Activated CD4-positive, alpha-beta T cell treated with anti-CD3 and anti-CD28 coated beads for 36 hours (primary cell): Measurements from ENCODE around the gene CD83. TPM values are rescaled to one million over a fixed set of nuclear protein-coding genes. Genes with fewer than 3 reads are reported as not detected.
A peak's percentile ranks its signal among the peaks of the same experiment; 100 is the strongest.

ENCODE experiments used
- ATAC-seq: fragments of 200-7000 bp; cut with Tn5 transposase; one replicate; pipeline ENCODE4 v1.10.0; 2021; ENCODE audit warnings: mild to moderate bottlenecking, moderate library complexity
- CTCF ChIA-PET: fragments of 350-600 bp; sonication (Branson Sonifier 250); formaldehyde crosslinking; loops from one replicate; lab custom pipeline; 2021; ENCODE audit warnings: antibody characterized with exemption; lab: Charles Lee
- POLR2A ChIA-PET: fragments of 350-600 bp; sonication (Branson Sonifier 250); formaldehyde crosslinking; loops from one replicate; lab custom pipeline; 2021; ENCODE audit warnings: antibody characterized with exemption, inconsistent platforms; lab: Charles Lee
- DNase-seq: peaks from one replicate; pipeline ENCODE4 v3.0.0-alpha.2; 2020
- H3K27ac Mint-ChIP-seq: one replicate; pipeline ENCODE4 v1.8.0; 2021; ENCODE audit warnings: mixed read lengths
- H3K27me3 Mint-ChIP-seq: one replicate; pipeline ENCODE4 v1.8.0; 2021; ENCODE audit warnings: mixed read lengths
- H3K36me3 Mint-ChIP-seq: one replicate; pipeline ENCODE4 v1.8.0; 2021; ENCODE audit warnings: low read depth, mixed read lengths
- H3K4me1 Mint-ChIP-seq: one replicate; pipeline ENCODE4 v1.8.0; 2021; ENCODE audit warnings: mixed read lengths
- H3K4me3 Mint-ChIP-seq: one replicate; pipeline ENCODE4 v1.8.0; 2021; ENCODE audit warnings: mild to moderate bottlenecking, moderate library complexity, mixed read lengths
- H3K9me3 Mint-ChIP-seq: one replicate; pipeline ENCODE4 v1.8.0; 2021; ENCODE audit warnings: low read depth, mixed read lengths
- intact Hi-C, 2 experiments: fragments of 100-400 bp; cut with DNase I in 1 of 2; cut with micrococcal nuclease in 1 of 2; formaldehyde crosslinking; loops; one replicate each; pipeline versions ENCODE4 v1.14.2 to v1.15.1; 2022 to 2024; cut with DNase I, micrococcal nuclease
- total RNA-seq, 2 experiments: library from RNA; stranded (reverse); gene quantifications; one replicate each; pipeline ENCODE4 v1.2.3, GENCODE V29; 2021

CD83 gene
- total RNA-seq, 2 experiments from 2014 or later, result 22.0 to 22.9 TPM

- Mint-ChIP-seq H3K9me3 (no peaks in the 10 kb centered on the region), H3K4me1 (peaks cover 65% of the 10 kb centered on the region), H3K27me3 (no peaks in the 10 kb centered on the region), H3K27ac (peak overlapping the region; percentile 80), H3K36me3 (peaks cover 68% of the 10 kb centered on the region), H3K4me3 (peak overlapping the region; percentile 16)
- intact Hi-C loops, result loop anchor here (1.0 to 10.0 kb wide), 2 partner anchors 47 to 1133 kb away; no protein-coding TSS in a partner anchor
- DNase-seq, result peak; percentile 73
- ChIA-PET POLR2A (no interaction called here), CTCF (interaction anchor here (0.7 to 0.8 kb wide), 2 partner anchors 16 to 139 kb away, joined by 3 read pairs; no protein-coding TSS in a partner anchor)
- peak; percentile 76 for ATAC-seq
These were observed 4.4 kb downstream of the CD83 start for GRCh38 chr6:14121936-14122344.

- H3K4me3 Mint-ChIP-seq, result no peak overlapping the region
These were observed 6.0 kb downstream of the CD83 start for GRCh38 chr6:14123386-14124111.

GRCh38 chr6:14125346-14125745, 7.8 kb downstream of the CD83 start:
- intact Hi-C loops, result loop anchor here in 1 of 2 experiments (10.0 kb wide), 1 partner anchor 1129 kb away; no protein-coding TSS in a partner anchor
- Mint-ChIP-seq H3K4me3 (no peak overlapping the region), H3K36me3 (peaks cover 60% of the 10 kb centered on the region), H3K9me3 (no peaks in the 10 kb centered on the region), H3K27me3 (no peaks in the 10 kb centered on the region), H3K27ac (no peak overlapping the region), H3K4me1 (peaks cover 63% of the 10 kb centered on the region)
- CTCF ChIA-PET, result interaction anchor here (0.7 to 1.7 kb wide), 5 partner anchors 18 to 585 kb away, joined by 3 to 4 read pairs (median 3); no protein-coding TSS in a partner anchor
- ATAC-seq (no peak), DNase-seq (no peak)
- POLR2A ChIA-PET, result no interaction called here

More at GRCh38 chr6:14123386-14124111, 6.0 kb downstream of the CD83 start:
- peaks cover 66% of the 10 kb centered on the region for H3K4me1 Mint-ChIP-seq
- no peaks in the 10 kb centered on the region for H3K9me3 Mint-ChIP-seq
- H3K36me3 Mint-ChIP-seq, result peaks cover 62% of the 10 kb centered on the region
- ATAC-seq (no peak), DNase-seq (no peak)
- ChIA-PET CTCF (interaction anchor here (0.8 to 1.3 kb wide), 3 partner anchors 14 to 211 kb away, joined by 3 read pairs; no protein-coding TSS in a partner anchor), POLR2A (no interaction called here)
- intact Hi-C loops, result loop anchor here in 1 of 2 experiments (10.0 kb wide), 1 partner anchor 1131 kb away; no protein-coding TSS in a partner anchor
- H3K27me3 Mint-ChIP-seq, result no peaks in the 10 kb centered on the region
- peak overlapping the region; percentile 51 for H3K27ac Mint-ChIP-seq

- no peak for DNase-seq
- Mint-ChIP-seq H3K9me3 (no peaks in the 10 kb centered on the region), H3K36me3 (peaks cover 57% of the 10 kb centered on the region), H3K27me3 (no peaks in the 10 kb centered on the region), H3K27ac (no peak overlapping the region), H3K4me3 (no peak overlapping the region), H3K4me1 (peaks cover 56% of the 10 kb centered on the region)
- no peak for ATAC-seq
- ChIA-PET CTCF (interaction anchor here (0.7 to 1.7 kb wide), 7 partner anchors 17 to 1430 kb away, joined by 3 to 4 read pairs (median 3); no protein-coding TSS in a partner anchor), POLR2A (interaction anchor here (0.6 kb wide), 1 partner anchor 80 kb away, joined by 3 read pairs; no protein-coding TSS in a partner anchor)
- intact Hi-C loops, result loop anchor here in 1 of 2 experiments (10.0 kb wide), 1 partner anchor 1129 kb away; no protein-coding TSS in a partner anchor
These were observed 8.6 kb downstream of the CD83 start for GRCh38 chr6:14126191-14126590.

GRCh38 chr6:14127611-14128010, 10.0 kb downstream of the CD83 start:
- DNase-seq (no peak), ATAC-seq (no peak)
- H3K27me3 Mint-ChIP-seq, result no peaks in the 10 kb centered on the region
- intact Hi-C loops, result loop anchor here in 1 of 2 experiments (10.0 kb wide), 1 partner anchor 1127 kb away; no protein-coding TSS in a partner anchor
- ChIA-PET POLR2A (interaction anchor here (0.5 kb wide), 1 partner anchor 61 kb away, joined by 4 read pairs; no protein-coding TSS in a partner anchor), CTCF (interaction anchor here (0.7 to 2.0 kb wide), 3 partner anchors 12 to 358 kb away, joined by 4 to 7 read pairs (median 4); no protein-coding TSS in a partner anchor)
- no peak overlapping the region for H3K27ac Mint-ChIP-seq
- H3K36me3 Mint-ChIP-seq, result peaks cover 60% of the 10 kb centered on the region
- no peak overlapping the region for H3K4me3 Mint-ChIP-seq
- peaks cover 43% of the 10 kb centered on the region for H3K4me1 Mint-ChIP-seq
- no peaks in the 10 kb centered on the region for H3K9me3 Mint-ChIP-seq

- peaks cover 61% of the 10 kb centered on the region for H3K36me3 Mint-ChIP-seq
- ChIA-PET CTCF (interaction anchor here (0.7 to 2.0 kb wide), 3 partner anchors 12 to 358 kb away, joined by 4 to 7 read pairs (median 4); no protein-coding TSS in a partner anchor), POLR2A (interaction anchor here (0.5 kb wide), 1 partner anchor 61 kb away, joined by 4 read pairs; no protein-coding TSS in a partner anchor)
- no peaks in the 10 kb centered on the region for H3K9me3 Mint-ChIP-seq
- H3K27me3 Mint-ChIP-seq, result no peaks in the 10 kb centered on the region
- peaks cover 39% of the 10 kb centered on the region for H3K4me1 Mint-ChIP-seq
- H3K27ac Mint-ChIP-seq, result no peak overlapping the region
- no peak overlapping the region for H3K4me3 Mint-ChIP-seq
- DNase-seq (no peak), ATAC-seq (no peak)
- intact Hi-C loops, result loop anchor here in 1 of 2 experiments (10.0 kb wide), 1 partner anchor 1127 kb away; no protein-coding TSS in a partner anchor
These were observed 10.4 kb downstream of the CD83 start for GRCh38 chr6:14128012-14128411.

GRCh38 chr6:14128746-14129145, 11.2 kb downstream of the CD83 start:
- ChIA-PET CTCF (interaction anchor here (0.7 to 2.0 kb wide), 6 partner anchors 10 to 1495 kb away, joined by 3 to 7 read pairs (median 4); no protein-coding TSS in a partner anchor), POLR2A (no interaction called here)
- H3K9me3 Mint-ChIP-seq, result no peaks in the 10 kb centered on the region
- intact Hi-C loops, result loop anchor here in 1 of 2 experiments (10.0 kb wide), 1 partner anchor 1126 kb away; no protein-coding TSS in a partner anchor
- H3K27me3 Mint-ChIP-seq, result no peaks in the 10 kb centered on the region
- H3K4me3 Mint-ChIP-seq, result no peak overlapping the region
- DNase-seq (no peak), ATAC-seq (no peak)
- peaks cover 62% of the 10 kb centered on the region for H3K36me3 Mint-ChIP-seq
- no peak overlapping the region for H3K27ac Mint-ChIP-seq
- H3K4me1 Mint-ChIP-seq, result peaks cover 34% of the 10 kb centered on the region

- Mint-ChIP-seq H3K36me3 (peaks cover 66% of the 10 kb centered on the region), H3K27ac (no peak overlapping the region), H3K4me3 (no peak overlapping the region), H3K4me1 (peaks cover 30% of the 10 kb centered on the region), H3K9me3 (no peaks in the 10 kb centered on the region), H3K27me3 (no peaks in the 10 kb centered on the region)
- POLR2A ChIA-PET, result no interaction called here
- peak; percentile 69 for ATAC-seq
- peak; percentile 51 for DNase-seq
- CTCF ChIA-PET, result interaction anchor here (1.1 to 1.3 kb wide), 5 partner anchors 9 to 1494 kb away, joined by 3 to 5 read pairs (median 4); no protein-coding TSS in a partner anchor
- intact Hi-C loops, result loop anchor here in 1 of 2 experiments (10.0 kb wide), 1 partner anchor 1125 kb away; no protein-coding TSS in a partner anchor
These were observed 12.0 kb downstream of the CD83 start for GRCh38 chr6:14129575-14129974.

- DNase-seq (peak; percentile 24), ATAC-seq (peak; percentile 42)
- Mint-ChIP-seq H3K9me3 (no peaks in the 10 kb centered on the region), H3K4me1 (peaks cover 27% of the 10 kb centered on the region), H3K4me3 (no peak overlapping the region), H3K27me3 (no peaks in the 10 kb centered on the region), H3K27ac (no peak overlapping the region), H3K36me3 (peaks cover 66% of the 10 kb centered on the region)
- POLR2A ChIA-PET, result no interaction called here
- CTCF ChIA-PET, result interaction anchor here (0.5 to 1.0 kb wide), 2 partner anchors 55 to 1505 kb away, joined by 3 read pairs; no protein-coding TSS in a partner anchor
- intact Hi-C loops, result no loop called here
These were observed 13.0 kb downstream of the CD83 start for GRCh38 chr6:14130435-14131075.

- no peak overlapping the region for H3K27ac Mint-ChIP-seq
- no peaks in the 10 kb centered on the region for H3K27me3 Mint-ChIP-seq
- no peak for DNase-seq
- CTCF ChIA-PET, result interaction anchor here (0.7 kb wide), 1 partner anchor 473 kb away, joined by 3 read pairs; no protein-coding TSS in a partner anchor
- H3K4me1 Mint-ChIP-seq, result peaks cover 19% of the 10 kb centered on the region
- H3K4me3 Mint-ChIP-seq, result no peak overlapping the region
- intact Hi-C loops, result no loop called here
- no peak for ATAC-seq
- POLR2A ChIA-PET, result no interaction called here
- peaks cover 68% of the 10 kb centered on the region for H3K36me3 Mint-ChIP-seq
- no peaks in the 10 kb centered on the region for H3K9me3 Mint-ChIP-seq
These were observed 14.0 kb downstream of the CD83 start for GRCh38 chr6:14131579-14131978.
